Upper lobe of right lung (tissue), 1 donor: Measurements from ENCODE around the gene TREML4. TPM values are rescaled to one million over a fixed set of nuclear protein-coding genes. Genes with fewer than 3 reads are reported as not detected.
"Not testable (repeated sequence)": the region's sequence is repeated elsewhere in the genome, so short reads cannot be mapped to it uniquely, and the experiment has no call there.

Experiments used
- ATAC-seq: fragments of 200-7000 bp; cut with Tn5 transposase; one replicate; pipeline ENCODE4 v1.9.1; 2020; ENCODE audit warnings: mild to moderate bottlenecking, moderate library complexity
- DNase-seq: peaks from one replicate; pipeline ENCODE4 v3.0.0-alpha.2; 2020
- H3K27ac ChIP-seq: fragments of 200-600 bp; one replicate; pipeline ENCODE4 v1.8.0; 2022
- H3K27me3 ChIP-seq: fragments of 200-600 bp; one replicate; pipeline ENCODE4 v1.8.0; 2022; ENCODE audit warnings: mild to moderate bottlenecking
- H3K36me3 ChIP-seq: fragments of 200-600 bp; one replicate; pipeline ENCODE4 v1.8.0; 2022
- H3K4me1 ChIP-seq: fragments of 200-600 bp; one replicate; pipeline ENCODE4 v1.8.0; 2022
- H3K4me3 ChIP-seq: fragments of 200-600 bp; one replicate; pipeline ENCODE4 v1.8.0; 2022; ENCODE audit warnings: mild to moderate bottlenecking
- H3K9me3 ChIP-seq: fragments of 200-600 bp; one replicate; pipeline ENCODE4 v1.8.0; 2022
- intact Hi-C: fragments of 100-400 bp; cut with DNase I; formaldehyde crosslinking; loops from one replicate; pipeline ENCODE4 v1.11.0; 2022
- total RNA-seq: library from RNA; stranded (reverse); fragmentation: NEBNext Ultra II Directional; extraction: Animal tissue kit (Norgen Biotek cat#: 25700); gene quantifications from one replicate; pipeline ENCODE4 v1.2.1, GENCODE V29; 2021
- TF ChIP-seq, protein P1 (sequence below): fragments of 200-600 bp; IDR thresholded peaks from one replicate; pipeline ENCODE4 v1.8.0; 2022; ENCODE audit warnings: antibody characterized with exemption
- donor health status: DM: no; HTN: yes; CAD: no; lungs with severe emphysema.

TREML4 gene
- total RNA-seq, 1 donor from 2014 or later: not detected

DNA sequence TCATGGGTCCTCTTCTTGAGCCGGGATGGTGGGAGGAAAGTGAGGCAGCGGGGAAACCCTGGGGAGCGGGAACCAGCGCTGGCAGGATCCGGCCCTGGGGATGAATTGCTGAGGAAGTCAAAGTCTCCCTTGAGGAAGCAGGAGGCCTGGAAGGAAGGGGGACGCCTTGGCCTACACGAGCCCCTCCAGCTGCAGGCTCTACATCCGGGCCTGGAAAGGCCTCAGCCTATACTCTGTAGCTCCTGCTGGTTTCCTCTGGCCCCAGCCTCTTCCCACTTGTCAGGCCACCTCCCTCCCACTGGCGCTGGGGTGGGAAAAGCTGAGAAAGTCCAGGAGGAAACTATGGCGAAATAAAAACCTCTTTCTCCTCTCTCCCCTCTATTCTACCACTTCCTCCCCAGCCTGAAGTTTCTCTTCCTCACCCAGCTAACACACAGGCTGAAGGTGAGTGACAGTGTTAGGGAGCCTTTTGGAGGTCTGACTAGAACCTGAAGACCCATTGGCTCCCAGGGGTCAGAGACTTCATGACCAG lies 42.1 kb upstream of the TREML4 start:
- ATAC-seq: peak; percentile 40
- Histone ChIP-seq H3K27ac (no peak overlapping the region), H3K4me1 (no peaks in the 10 kb centered on the region), H3K9me3 (no peaks in the 10 kb centered on the region), H3K27me3 (no peaks in the 10 kb centered on the region), H3K4me3 (no peak overlapping the region), H3K36me3 (no peaks in the 10 kb centered on the region)
- no peak for DNase-seq
- TF ChIP-seq, protein P1, sequence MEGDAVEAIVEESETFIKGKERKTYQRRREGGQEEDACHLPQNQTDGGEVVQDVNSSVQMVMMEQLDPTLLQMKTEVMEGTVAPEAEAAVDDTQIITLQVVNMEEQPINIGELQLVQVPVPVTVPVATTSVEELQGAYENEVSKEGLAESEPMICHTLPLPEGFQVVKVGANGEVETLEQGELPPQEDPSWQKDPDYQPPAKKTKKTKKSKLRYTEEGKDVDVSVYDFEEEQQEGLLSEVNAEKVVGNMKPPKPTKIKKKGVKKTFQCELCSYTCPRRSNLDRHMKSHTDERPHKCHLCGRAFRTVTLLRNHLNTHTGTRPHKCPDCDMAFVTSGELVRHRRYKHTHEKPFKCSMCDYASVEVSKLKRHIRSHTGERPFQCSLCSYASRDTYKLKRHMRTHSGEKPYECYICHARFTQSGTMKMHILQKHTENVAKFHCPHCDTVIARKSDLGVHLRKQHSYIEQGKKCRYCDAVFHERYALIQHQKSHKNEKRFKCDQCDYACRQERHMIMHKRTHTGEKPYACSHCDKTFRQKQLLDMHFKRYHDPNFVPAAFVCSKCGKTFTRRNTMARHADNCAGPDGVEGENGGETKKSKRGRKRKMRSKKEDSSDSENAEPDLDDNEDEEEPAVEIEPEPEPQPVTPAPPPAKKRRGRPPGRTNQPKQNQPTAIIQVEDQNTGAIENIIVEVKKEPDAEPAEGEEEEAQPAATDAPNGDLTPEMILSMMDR: no peak
- intact Hi-C loops: no loop called here

DNA sequence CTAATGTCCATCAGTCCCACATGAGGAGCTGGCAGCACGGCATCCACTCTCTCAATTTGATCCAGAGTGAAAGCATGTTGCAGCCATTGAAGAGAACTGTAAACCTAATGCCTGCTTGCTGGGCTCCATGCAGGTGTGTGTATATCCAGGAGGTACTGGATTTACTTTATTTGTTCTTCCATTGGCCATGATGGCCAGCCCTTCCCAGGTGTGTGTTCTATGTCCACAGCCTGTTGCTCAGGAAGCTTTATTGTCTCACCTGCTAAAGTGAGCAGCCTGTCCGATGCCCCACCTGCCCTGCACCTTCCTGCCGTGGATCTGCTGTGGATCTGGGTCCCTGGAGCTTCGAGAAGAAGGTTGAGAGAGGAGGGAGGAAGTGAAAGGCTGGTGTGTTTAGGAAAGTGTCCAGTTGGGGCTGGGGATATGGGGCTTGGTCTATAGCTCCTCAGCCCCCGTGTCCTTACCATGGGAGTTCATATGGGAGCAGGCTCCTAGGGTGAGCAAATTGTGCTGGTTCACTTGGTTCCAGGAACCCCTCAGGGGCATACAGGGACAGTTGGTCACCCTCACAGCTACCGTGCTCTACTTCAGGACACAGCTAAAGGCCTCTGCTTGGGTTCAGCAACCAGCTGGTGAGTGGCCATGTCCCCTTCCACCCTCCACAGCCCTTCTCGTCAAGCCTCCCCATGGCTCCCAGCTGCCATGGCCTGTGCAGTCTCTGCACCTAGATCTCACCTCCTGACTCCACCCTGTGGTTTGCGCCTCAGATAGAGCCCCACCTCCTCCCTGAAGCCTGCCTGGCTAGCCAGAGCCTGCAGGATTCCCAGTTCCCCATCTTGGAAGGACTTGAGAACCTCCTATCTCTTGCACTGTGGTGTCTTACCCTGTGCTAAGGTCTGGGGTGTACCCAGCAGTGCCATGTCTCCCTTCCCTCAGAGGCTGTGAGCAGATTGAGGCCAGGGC lies 39.9 kb upstream of the TREML4 start:
- H3K27ac ChIP-seq: no peak overlapping the region
- no peaks in the 10 kb centered on the region for H3K9me3 ChIP-seq
- no peak overlapping the region for H3K4me3 ChIP-seq
- H3K36me3 ChIP-seq: no peaks in the 10 kb centered on the region
- no peak for ATAC-seq
- DNase-seq: no peak
- TF ChIP-seq, protein P1: no peak
- intact Hi-C loops: no loop called here
- H3K27me3 ChIP-seq: peaks cover 3% of the 10 kb centered on the region
- no peaks in the 10 kb centered on the region for H3K4me1 ChIP-seq

DNA sequence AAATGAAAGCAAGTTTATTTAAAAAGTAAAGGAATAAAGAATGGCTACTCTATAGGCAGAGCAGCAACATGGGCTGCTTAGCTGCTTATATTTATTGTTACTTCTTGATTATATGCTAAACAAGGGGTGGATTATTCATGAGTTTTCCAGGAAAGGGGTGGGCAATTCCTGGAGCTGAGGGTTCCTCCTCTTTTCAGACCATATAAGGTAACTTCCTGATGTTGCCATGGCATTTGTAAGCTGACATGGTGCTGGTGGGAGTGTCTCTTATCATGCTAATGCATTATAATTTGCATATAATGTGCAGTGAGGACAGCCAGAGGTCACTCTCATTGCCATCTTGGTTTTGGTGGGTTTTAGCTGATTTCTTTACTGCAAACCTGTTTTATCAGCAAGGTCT lies 39.1 kb upstream of the TREML4 start:
- intact Hi-C loops, ATAC-seq, H3K4me1 ChIP-seq, H3K27ac ChIP-seq, DNase-seq, H3K36me3 ChIP-seq, H3K9me3 ChIP-seq, H3K27me3 ChIP-seq, H3K4me3 ChIP-seq: not testable (repeated sequence)

DNA sequence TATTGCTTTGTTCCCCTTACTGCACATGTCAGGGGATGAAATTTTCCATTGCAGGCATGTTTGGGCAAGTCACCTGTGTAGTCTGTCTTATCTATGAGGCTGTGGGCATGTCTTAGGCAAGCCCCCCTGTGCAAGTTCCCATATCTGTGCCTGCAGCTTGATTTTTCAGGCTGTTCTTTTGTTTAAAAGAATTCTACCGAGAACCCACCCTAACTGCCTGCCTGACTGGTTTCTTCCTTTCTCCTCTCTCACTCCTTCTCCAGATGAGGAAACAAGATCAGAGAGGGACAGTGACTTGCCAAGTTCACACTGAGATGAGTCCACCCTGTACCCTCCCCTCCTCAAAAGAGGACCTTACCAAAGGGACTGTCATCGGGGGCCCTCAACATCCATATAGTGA lies 38.2 kb upstream of the TREML4 start:
- intact Hi-C loops: no loop called here
- DNase-seq (no peak), ATAC-seq (no peak)
- TF ChIP-seq, protein P1: no peak
- peaks cover 3% of the 10 kb centered on the region for H3K27me3 ChIP-seq
- H3K9me3 ChIP-seq: no peaks in the 10 kb centered on the region
- H3K27ac ChIP-seq: no peak overlapping the region
- H3K4me1 ChIP-seq: no peaks in the 10 kb centered on the region
- no peak overlapping the region for H3K4me3 ChIP-seq
- H3K36me3 ChIP-seq: no peaks in the 10 kb centered on the region

DNA sequence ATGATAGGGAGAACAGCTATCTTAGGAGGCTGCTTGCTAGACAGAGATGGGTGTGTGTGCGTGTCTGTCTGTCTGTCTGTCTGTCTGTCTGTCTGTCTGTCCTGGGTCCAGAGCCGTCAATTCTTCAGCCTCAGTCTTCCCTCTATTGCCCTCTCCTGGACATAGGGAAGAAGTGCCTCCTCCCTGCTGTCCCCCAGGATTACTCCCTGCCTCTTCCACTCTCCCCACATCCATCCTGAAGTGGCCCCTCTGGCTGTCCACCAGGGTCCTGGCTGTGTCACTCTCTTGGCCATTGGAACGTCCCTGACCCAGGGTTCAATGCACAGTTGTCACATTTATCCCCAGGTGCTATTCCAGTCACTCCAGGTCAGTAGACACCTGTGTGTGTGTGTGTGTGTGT lies 37.4 kb upstream of the TREML4 start:
- TF ChIP-seq, protein P1: no peak
- intact Hi-C loops: no loop called here
- Histone ChIP-seq H3K36me3 (no peaks in the 10 kb centered on the region), H3K4me1 (no peaks in the 10 kb centered on the region), H3K4me3 (no peak overlapping the region), H3K27ac (no peak overlapping the region), H3K9me3 (no peaks in the 10 kb centered on the region), H3K27me3 (peaks cover 3% of the 10 kb centered on the region)
- no peak for DNase-seq
- no peak for ATAC-seq

DNA sequence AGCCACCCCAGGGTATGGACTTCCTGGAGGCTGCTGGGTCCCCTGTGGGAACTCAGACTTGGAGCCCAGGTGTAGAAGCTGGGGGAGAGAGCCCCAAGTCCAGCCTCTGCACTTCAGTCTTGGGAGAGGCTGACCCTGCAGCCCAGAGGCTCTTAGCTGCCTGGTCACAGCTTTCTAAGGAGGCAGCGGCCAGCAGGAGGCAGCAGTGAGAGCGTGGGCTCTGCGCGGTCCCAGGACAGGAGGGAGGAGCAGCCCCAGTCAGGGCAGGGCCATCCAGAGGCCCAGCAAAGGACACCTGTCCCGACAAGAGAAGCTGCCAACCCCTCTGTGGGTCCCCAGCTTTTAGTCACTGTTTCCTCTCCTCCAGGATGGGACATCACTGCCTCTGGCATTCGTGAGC lies 36.6 kb upstream of the TREML4 start:
- H3K9me3 ChIP-seq: no peaks in the 10 kb centered on the region
- peak; percentile 83 for DNase-seq
- peak; percentile 91 for ATAC-seq

More for the DNA sequence above, 36.6 kb upstream of the TREML4 start:
- no peaks in the 10 kb centered on the region for H3K4me1 ChIP-seq
- no peak overlapping the region for H3K27ac ChIP-seq
- no peak overlapping the region for H3K4me3 ChIP-seq
- TF ChIP-seq, protein P1: peak; percentile 51
- intact Hi-C loops: no loop called here
- peaks cover 3% of the 10 kb centered on the region for H3K27me3 ChIP-seq
- no peaks in the 10 kb centered on the region for H3K36me3 ChIP-seq
